Astrocyte (in vitro differentiated cells and primary cell): ENCODE results near the gene ENTPD2. TPM values are rescaled to one million over a fixed set of nuclear protein-coding genes. Genes with fewer than 3 reads are reported as not detected.

Source experiments
- DNase-seq: peaks from one replicate; pipeline ENCODE4 v3.0.0-alpha.2; 2010; ENCODE audit warnings: low read depth
- FAIRE-seq: peaks from 2 replicates; lab custom pipeline; 2011; peaks lifted over from hg19 to GRCh38; lab: Jason Lieb, UNC
- H2AFZ ChIP-seq: 2 replicates; pipeline ENCODE4 v1.6.0; 2012; ENCODE audit warnings: low read depth, low read length, inconsistent platforms
- H3K27ac ChIP-seq: 2 replicates; pipeline ENCODE4 v1.5.1; 2011; ENCODE audit warnings: low read depth, low read length, inconsistent platforms
- H3K27me3 ChIP-seq: 2 replicates; pipeline ENCODE4 v1.6.0; 2011; ENCODE audit warnings: low read length, inconsistent platforms; ENCODE audit not compliant: insufficient read depth
- H3K36me3 ChIP-seq: 2 replicates; pipeline ENCODE4 v1.5.1; 2011; ENCODE audit warnings: low read length, inconsistent platforms; ENCODE audit not compliant: insufficient read depth
- H3K4me1 ChIP-seq: 2 replicates; pipeline ENCODE4 v1.5.1; 2011; ENCODE audit warnings: low read length, inconsistent platforms; ENCODE audit not compliant: insufficient read depth
- H3K4me2 ChIP-seq: 2 replicates; pipeline ENCODE4 v1.6.0; 2012; ENCODE audit warnings: low read length, inconsistent platforms
- H3K4me3 ChIP-seq: 2 replicates; pipeline ENCODE4 v1.5.1; 2011; ENCODE audit warnings: low read depth, mild to moderate bottlenecking, low read length, inconsistent platforms; ENCODE audit not compliant: insufficient read depth
- H3K79me2 ChIP-seq: 2 replicates; pipeline ENCODE4 v1.6.0; 2012; ENCODE audit warnings: mild to moderate bottlenecking, low read length, inconsistent platforms; ENCODE audit not compliant: insufficient read depth
- H3K9ac ChIP-seq: 2 replicates; pipeline ENCODE4 v1.6.0; 2012; ENCODE audit warnings: mild to moderate bottlenecking, low read length, inconsistent platforms
- H3K9me3 ChIP-seq: 2 replicates; pipeline ENCODE4 v1.5.1; 2012; ENCODE audit warnings: low read depth, mild to moderate bottlenecking, low read length, inconsistent platforms; ENCODE audit not compliant: insufficient read depth
- H4K20me1 ChIP-seq: 2 replicates; pipeline ENCODE4 v1.6.0; 2012; ENCODE audit warnings: low read length, inconsistent platforms; ENCODE audit not compliant: insufficient read depth
- H3K27ac Mint-ChIP-seq: one replicate; pipeline ENCODE4 v1.8.0; 2021; ENCODE audit warnings: mild to moderate bottlenecking, mixed read lengths; ENCODE audit not compliant: unreplicated experiment
- H3K27me3 Mint-ChIP-seq: one replicate; pipeline ENCODE4 v1.8.0; 2021; ENCODE audit warnings: low read depth, mixed read lengths; ENCODE audit not compliant: unreplicated experiment
- H3K36me3 Mint-ChIP-seq: one replicate; pipeline ENCODE4 v1.8.0; 2021; ENCODE audit warnings: low read depth, mixed read lengths; ENCODE audit not compliant: unreplicated experiment
- H3K4me1 Mint-ChIP-seq: one replicate; pipeline ENCODE4 v1.8.0; 2021; ENCODE audit warnings: low read depth, mixed read lengths; ENCODE audit not compliant: unreplicated experiment
- H3K4me3 Mint-ChIP-seq: one replicate; pipeline ENCODE4 v1.8.0; 2021; ENCODE audit warnings: mild to moderate bottlenecking, moderate library complexity, mixed read lengths; ENCODE audit not compliant: unreplicated experiment
- H3K9me3 Mint-ChIP-seq: one replicate; pipeline ENCODE4 v1.8.0; 2021; ENCODE audit warnings: mild to moderate bottlenecking, mixed read lengths; ENCODE audit not compliant: unreplicated experiment
- CTCF ChIP-seq: IDR thresholded peaks from 2 replicates; pipeline ENCODE4 v1.5.1; 2011; ENCODE audit warnings: low read depth, mild to moderate bottlenecking, inconsistent platforms, low read length, moderate library complexity; ENCODE audit not compliant: insufficient read depth
- EZH2 ChIP-seq: IDR thresholded peaks from 2 replicates; pipeline ENCODE4 v1.6.1; 2012; ENCODE audit warnings: mild to moderate bottlenecking, low read length, inconsistent platforms; ENCODE audit not compliant: insufficient read depth
- total RNA-seq: library from RNA; stranded (reverse); gene quantifications from 2 replicates; pipeline ENCODE4 v1.2.1, GENCODE V29; 2021

ENTPD2 gene
- total RNA-seq, 1 donor from 2014 or later: 0.14 TPM

- no peak overlapping the region for H3K27ac ChIP-seq
- Mint-ChIP-seq H3K9me3 (no peaks in the 10 kb centered on the region), H3K4me1 (peaks cover 2% of the 10 kb centered on the region), H3K27ac (peak overlapping the region; percentile 72), H3K4me3 (peak overlapping the region; percentile 79), H3K36me3 (no peaks in the 10 kb centered on the region), H3K27me3 (peaks cover 19% of the 10 kb centered on the region)
- peak overlapping the region; percentile 65 for H3K4me3 ChIP-seq
- peaks cover 22% of the 10 kb centered on the region for H3K79me2 ChIP-seq
- peaks cover 16% of the 10 kb centered on the region for H3K4me1 ChIP-seq
- DNase-seq: no peak
- peak overlapping the region; percentile 48 for H3K9ac ChIP-seq
- no peaks in the 10 kb centered on the region for H3K36me3 ChIP-seq
- FAIRE-seq: no peak
- peaks cover 32% of the 10 kb centered on the region for H4K20me1 ChIP-seq
- peak overlapping the region; percentile 98 for H3K4me2 ChIP-seq
- peaks cover 5% of the 10 kb centered on the region for H3K27me3 ChIP-seq
- H3K9me3 ChIP-seq: no peaks in the 10 kb centered on the region
- no peak overlapping the region for H2AFZ ChIP-seq
- TF ChIP-seq CTCF: no peak
- no peak for TF ChIP-seq EZH2
These were observed 9.2 kb downstream of the ENTPD2 start for GRCh38 chr9:137044502-137045177.

GRCh38 chr9:137044037-137044436 is 9.8 kb downstream of the ENTPD2 start:
- H3K4me3 ChIP-seq: no peak overlapping the region
- no peaks in the 10 kb centered on the region for H3K36me3 ChIP-seq
- peaks cover 16% of the 10 kb centered on the region for H3K4me1 ChIP-seq
- peaks cover 32% of the 10 kb centered on the region for H4K20me1 ChIP-seq
- peaks cover 22% of the 10 kb centered on the region for H3K79me2 ChIP-seq
- peaks cover 15% of the 10 kb centered on the region for H3K27me3 Mint-ChIP-seq
- peak overlapping the region; percentile 98 for H3K4me2 ChIP-seq
- no peak overlapping the region for H3K27ac Mint-ChIP-seq
- no peak overlapping the region for H2AFZ ChIP-seq
- no peak for FAIRE-seq
- H3K27ac ChIP-seq: no peak overlapping the region
- H3K9me3 Mint-ChIP-seq: no peaks in the 10 kb centered on the region
- H3K9ac ChIP-seq: no peak overlapping the region
- H3K36me3 Mint-ChIP-seq: no peaks in the 10 kb centered on the region
- H3K4me1 Mint-ChIP-seq: peaks cover 2% of the 10 kb centered on the region
- H3K27me3 ChIP-seq: no peaks in the 10 kb centered on the region
- H3K4me3 Mint-ChIP-seq: no peak overlapping the region
- H3K9me3 ChIP-seq: no peaks in the 10 kb centered on the region
- TF ChIP-seq CTCF (no peak), EZH2 (no peak)
- no peak for DNase-seq
